LoVo (cell line): ENCODE measurements around the gene KLF6.
A peak's percentile ranks its signal among the peaks of the same experiment; 100 is the strongest.

ENCODE experiments used
- DNase-seq: peaks from one replicate; pipeline ENCODE4 v3.0.0-alpha.2; 2016; ENCODE audit warnings: low spot score

KLF6 gene

GRCh38 chr10:3811291-3811870 is 26.4 kb upstream of the KLF6 start:
- no peak for DNase-seq

DNA sequence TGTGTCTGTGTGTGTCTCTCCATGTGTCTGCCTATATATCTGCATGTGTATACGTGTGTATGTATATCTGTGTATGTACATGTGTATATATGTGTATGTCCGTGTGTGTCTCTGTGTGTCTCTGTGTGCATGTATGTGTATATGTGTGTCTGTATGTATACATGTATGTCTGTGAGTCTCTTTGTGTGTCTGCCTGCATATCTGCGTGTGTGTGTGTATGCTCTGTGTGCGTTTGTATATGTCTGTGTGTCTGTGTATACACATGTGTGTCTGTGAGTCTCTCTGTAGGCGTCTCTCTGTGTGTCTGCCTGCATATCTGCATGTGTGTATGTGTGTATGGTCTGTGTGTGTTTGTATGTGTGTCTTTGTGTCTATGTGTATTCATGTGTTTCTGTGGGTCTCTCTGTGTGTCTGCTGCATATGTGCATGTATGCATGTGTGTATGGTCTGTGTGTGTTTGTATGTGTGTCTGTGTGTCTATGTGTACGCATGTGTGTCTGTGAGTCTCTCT is 23.7 kb upstream of the KLF6 start:
- no peak for DNase-seq

DNA sequence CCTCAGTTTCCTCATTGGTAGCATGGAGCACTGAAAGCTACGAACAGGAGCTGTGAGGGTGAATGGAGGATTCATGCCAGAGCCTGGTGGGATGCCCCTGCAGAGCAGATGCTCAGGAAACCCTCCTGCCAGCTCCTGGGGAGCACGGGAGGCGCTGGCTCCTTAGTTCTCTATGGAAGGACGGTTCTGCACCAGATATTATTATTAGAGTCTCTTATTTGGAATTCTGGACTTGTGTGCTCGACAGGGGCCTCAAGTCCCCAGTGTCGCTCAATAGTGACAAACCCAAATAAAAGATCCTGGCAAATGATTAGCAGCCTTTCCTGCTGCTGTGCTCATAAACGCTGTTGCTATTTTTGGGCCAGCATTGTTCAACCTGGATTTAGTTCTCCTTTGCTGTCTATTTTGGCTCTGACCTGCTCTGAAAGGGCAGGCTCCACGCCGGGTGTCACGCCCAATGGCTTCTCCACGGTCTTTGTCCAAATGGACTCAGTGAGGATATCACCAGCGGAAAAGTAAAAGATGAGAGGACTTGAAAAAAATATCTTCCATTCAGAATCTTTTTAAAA is 23.0 kb upstream of the KLF6 start:
- no peak for DNase-seq

GRCh38 chr10:3807211-3807927 is 22.4 kb upstream of the KLF6 start:
- no peak for DNase-seq

DNA sequence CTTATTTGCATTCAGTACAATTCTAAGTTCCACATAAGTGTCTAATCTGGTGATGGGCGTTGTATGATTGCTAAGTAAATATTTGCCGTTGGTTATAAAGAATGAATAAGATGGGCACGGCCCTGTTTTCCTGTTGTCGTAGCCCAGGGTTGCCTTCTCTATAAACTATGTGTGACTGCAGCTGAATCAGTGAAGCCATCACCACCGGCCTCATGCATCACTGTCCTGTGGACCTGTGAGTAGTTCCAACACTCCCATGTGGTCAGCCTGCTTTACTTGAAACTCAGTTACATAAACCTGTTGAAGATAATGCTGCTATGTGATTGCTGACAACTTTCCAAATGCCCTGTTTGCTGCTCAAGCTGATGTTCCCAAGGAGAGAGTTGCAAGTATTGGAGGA is 21.6 kb upstream of the KLF6 start:
- DNase-seq, result peak; percentile 88

DNA sequence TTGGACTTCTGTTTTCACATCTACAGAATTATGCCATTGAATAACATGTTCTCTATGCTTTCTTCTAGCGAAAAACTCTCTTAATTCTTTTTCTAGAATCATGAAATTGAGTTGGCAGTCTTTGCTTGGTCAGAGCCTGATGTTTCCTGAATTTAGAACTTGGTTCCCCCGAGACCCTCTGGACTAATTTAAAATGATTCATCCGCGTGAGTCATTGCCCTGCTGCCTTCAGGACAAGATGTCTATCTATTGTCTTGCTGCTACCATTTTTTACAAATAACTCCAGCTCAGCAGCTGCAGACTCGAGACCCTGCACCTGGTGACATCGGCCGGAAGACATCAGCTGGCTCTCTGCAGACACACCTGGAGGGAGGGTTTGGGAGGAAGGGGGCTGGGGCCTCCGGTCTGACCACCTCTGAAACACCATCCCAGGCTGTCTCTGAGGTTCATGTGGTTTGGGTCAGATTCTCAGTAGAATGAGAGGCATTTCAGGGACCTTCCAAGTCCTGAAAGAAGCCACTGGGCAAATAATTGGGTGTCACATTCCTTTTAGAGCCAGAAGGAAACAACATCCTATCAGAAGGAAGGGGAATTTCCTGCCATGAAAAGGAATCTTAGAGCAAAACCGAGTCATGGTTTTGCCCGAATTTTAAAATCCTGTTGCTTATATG is 20.9 kb upstream of the KLF6 start:
- DNase-seq, result peak; percentile 60

DNA sequence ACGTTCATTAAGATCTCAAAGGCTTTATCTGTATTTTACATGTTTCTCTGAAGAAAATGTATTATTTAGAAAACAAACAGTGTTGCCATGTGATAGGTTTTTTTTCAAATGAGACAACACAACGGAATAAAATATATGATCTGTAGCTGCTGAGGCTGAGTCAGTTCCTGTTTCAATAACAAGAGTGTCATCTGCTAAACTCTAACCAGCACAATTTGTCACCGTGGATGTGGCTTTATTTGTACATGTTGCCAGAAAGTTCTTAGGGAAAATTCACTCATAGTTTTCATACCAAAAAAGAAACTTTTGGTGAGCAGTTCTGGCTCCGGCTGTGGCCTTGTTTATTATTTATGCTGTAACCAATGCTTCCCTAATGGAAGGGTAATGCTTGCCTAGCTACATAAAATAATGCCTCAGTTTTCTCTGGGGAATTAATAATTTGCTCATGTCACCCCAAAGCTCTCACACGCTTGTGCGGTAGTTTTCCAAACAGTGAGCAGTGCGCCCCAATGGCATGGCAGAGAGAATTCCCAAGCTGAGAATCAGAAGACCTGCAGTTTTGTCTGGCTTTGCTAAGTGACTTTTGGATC is 20.3 kb upstream of the KLF6 start:
- peak; percentile 60 for DNase-seq

DNA sequence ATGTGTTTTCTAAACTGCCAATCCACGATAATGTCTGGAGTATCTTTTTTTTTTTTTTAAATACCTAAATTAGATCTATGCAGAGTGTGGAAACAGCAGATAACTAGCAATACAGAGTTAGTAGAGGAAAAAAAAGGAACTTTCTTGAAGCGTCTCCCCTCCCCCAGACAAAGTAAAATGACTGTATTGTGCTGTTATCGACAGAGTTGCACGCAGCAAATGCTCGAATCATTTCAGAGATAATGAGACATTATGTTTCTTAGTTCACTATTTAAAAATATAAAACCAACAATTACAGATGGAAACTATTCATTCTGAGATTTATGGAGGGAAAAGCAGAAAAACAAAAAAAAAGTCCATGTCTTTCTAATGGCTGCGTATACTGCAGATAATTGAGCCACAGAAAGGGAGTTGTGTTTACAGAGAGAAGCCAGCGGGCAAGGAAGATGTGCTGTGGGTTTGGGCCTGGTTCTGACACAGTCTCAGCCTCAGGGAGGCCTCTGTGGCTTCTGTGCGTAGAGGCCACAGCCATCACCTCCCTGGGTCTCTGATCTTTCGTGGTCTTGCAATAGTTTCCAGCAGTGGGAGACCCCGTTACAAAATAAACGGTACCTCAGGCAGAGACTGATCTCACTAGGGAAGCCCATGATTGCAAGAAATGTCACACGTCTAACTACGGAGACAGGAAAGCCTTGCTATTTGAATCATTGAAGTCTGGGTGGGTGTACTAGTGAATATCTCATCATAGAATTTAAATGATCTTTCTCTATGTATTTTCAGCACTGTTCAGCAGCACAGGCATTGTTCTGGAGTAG is 19.1 kb upstream of the KLF6 start:
- DNase-seq, result no peak

GRCh38 chr10:3803295-3803926 is 18.4 kb upstream of the KLF6 start:
- DNase-seq, result no peak

DNA sequence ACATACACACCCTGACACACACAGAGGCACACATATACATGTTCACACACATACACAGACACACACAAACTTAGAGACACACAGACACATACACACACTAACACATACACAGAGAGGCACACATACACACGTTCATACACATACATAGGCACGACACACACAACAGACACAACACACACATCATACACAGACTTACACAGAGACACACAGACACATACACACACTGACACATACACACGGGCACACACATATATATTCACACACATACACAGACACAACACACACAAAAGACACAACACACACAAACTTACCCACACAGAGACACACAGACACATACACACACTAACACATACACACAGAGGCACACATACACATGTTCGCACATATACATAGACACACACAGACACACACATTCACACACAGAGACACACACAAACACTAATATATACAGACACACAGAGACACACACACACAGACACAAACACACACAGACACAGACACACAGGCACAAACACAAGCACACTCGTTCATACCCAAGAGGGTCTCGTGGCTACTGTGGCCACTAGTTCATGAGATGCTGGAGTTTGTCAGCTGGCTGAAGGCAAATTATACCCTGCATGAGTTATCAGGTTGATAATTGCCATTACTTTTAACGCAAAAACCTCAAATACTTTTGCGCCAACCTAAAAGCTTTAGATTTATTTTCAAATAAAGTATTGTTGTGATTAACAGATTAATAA is 17.7 kb upstream of the KLF6 start:
- DNase-seq, result no peak

DNA sequence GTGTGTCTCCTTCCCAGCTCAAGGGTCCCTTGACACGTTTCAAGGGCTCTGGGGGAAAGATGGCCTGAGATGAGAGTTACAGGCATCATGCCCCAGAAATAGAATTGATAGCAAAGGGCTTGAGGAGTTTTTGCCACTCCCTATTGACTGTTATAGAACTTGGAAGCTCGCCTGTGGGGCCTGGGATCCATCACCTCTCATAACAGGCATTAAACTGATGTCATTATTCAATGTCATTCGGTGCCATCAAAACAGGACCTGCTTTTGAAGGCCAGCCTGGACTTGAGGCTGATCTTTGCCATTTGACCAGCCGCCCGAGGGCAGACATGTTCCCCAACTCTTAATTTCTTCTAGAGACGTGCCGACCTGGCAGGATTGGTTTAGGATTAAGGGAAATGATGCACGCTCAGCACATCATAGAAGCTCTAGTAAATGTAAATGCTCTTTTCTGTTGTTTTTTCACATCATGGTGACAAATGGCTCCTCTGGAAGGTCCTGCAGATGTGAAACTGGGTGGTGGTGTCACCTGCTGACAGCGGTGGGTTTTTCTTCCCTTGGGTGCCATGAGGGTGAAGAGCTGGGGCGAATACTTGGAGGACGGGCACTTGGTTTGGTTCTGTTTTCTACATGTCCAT is 16.7 kb upstream of the KLF6 start:
- DNase-seq, result no peak

DNA sequence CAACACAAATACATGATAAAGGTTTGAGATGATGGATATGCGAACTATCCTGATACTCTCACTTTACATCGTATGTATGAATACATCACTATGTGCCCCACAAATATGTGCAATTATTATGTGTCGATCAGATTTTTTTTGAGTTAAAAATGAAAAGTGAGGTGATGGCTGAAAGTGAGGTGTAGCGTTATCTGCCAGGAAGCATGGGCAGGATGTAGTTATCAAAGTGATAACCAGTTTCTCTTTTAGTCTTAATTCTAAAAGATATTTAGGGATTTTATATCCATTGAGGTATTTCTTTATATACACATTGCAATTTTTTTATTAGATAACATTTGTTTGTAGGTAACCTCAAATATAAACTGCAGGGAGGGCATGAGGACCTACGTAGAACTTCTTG is 15.6 kb upstream of the KLF6 start:
- no peak for DNase-seq

- no peak for DNase-seq
These were observed 12.7 kb upstream of the KLF6 start for GRCh38 chr10:3797750-3798149.

- no peak for DNase-seq
These were observed 8.5 kb upstream of the KLF6 start for GRCh38 chr10:3793553-3793952.

GRCh38 chr10:3792710-3793219 is 7.8 kb upstream of the KLF6 start:
- no peak for DNase-seq

DNA sequence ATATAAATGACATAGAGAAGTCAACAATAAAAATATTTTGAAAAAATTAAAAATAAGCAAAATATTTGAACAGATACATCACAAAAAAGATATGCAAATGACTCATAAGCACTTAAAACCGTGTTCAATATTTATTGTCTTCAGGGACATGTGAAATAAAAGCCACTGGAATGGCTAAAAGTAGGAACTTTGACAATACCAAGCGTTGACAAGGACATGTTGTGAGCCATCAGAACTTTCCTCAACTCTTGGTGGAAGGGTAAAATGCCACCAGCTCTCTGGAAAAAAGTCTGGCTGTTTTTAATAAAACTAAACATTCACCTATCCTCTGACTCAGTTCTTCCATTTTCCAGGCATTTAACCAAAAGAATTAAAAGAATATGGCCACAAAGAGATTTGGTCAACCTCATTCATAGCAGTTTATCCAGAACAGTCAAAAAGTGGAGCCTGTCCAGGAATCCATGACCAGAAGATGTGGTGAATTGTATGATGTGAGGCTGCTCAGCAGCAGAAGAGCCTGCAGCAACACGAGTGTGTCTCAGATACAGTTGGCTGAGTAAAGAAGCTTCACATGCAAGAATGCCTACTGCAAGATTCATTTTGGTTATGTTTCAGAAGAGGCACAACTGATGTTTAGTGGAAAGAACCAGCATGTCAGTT is 7.1 kb upstream of the KLF6 start:
- DNase-seq, result no peak

GRCh38 chr10:3790858-3791257 is 5.8 kb upstream of the KLF6 start:
- no peak for DNase-seq

- no peak for DNase-seq
These were observed 5.3 kb upstream of the KLF6 start for GRCh38 chr10:3790272-3790671.

DNA sequence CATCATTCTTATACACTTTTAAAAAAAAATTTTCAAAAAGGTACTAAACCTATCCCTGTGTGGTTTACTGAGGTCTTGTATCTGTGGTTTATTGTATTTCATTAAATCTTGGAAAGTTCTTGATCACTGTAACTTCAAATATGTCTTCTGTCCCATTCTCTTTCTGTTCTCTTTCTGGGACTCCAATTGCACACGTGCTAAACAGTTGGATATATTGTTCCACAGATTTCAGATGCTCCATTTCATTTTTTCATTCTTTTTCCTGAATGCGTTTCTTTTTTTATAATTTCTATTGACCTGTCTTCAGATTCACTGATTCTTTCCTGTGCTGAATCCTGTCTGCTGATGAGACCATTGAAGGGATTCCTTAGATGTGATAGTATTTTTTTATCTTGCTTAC is 4.6 kb upstream of the KLF6 start:
- no peak for DNase-seq
